Sigmoid colon (tissue), 7 donors: ENCODE data around the gene OR4N5. TPM values are rescaled to one million over a fixed set of nuclear protein-coding genes. Genes with fewer than 3 reads are reported as not detected.

Experiments used
- DNase-seq: peaks from one replicate; pipeline ENCODE4 v3.0.0-alpha.2; 2019
- H3K27ac ChIP-seq, 4 donors: fragments of 200-600 bp; sonication (generic); one replicate each; pipeline ENCODE4 v1.5.1; 2016 to 2019; ENCODE audit warnings: mild to moderate bottlenecking in 1 of 4
- H3K27me3 ChIP-seq, 3 donors: fragments of 200-600 bp; sonication (generic); one replicate each; pipeline ENCODE4 v1.5.1; 2019; ENCODE audit warnings: mild to moderate bottlenecking in 1 of 3
- H3K36me3 ChIP-seq, 4 donors: fragments of 200-600 bp; sonication (generic); one replicate each; pipeline ENCODE4 v1.5.1; 2016 to 2019
- H3K4me1 ChIP-seq, 4 donors: fragments of 200-600 bp; sonication (generic); one replicate each; pipeline ENCODE4 v1.5.1; 2017 to 2019
- H3K4me3 ChIP-seq, 4 donors: fragments of 200-600 bp; sonication (generic); one replicate each; pipeline ENCODE4 v1.5.1; 2017 to 2019; ENCODE audit warnings: mild to moderate bottlenecking in 2 of 4, moderate library complexity in 1 of 4
- H3K9me3 ChIP-seq, 4 donors: fragments of 200-600 bp in 3 of 4; sonication (generic) in 3 of 4; one replicate each; pipeline versions ENCODE4 v1.5.1 to v1.6.1; 2013 to 2019
- CTCF ChIP-seq, 4 experiments: fragments of 450-650 bp in 3 of 4; fragments of 200-600 bp in 1 of 4; IDR thresholded peaks; one replicate each; pipeline ENCODE4 v1.5.1; 2016 to 2019; ENCODE audit warnings: antibody characterized with exemption in 4 of 4, mild to moderate bottlenecking in 3 of 4, moderate library complexity in 2 of 4
- EP300 ChIP-seq, 4 donors: sonication (generic); formaldehyde crosslinking; IDR thresholded peaks; one replicate each; pipeline ENCODE4 v1.6.1; 2017; ENCODE audit warnings: antibody characterized with exemption in 4 of 4
- POLR2A ChIP-seq, 2 donors: fragments of 450-650 bp; IDR thresholded peaks; one replicate each; pipeline ENCODE4 v1.6.1; 2016; ENCODE audit warnings: antibody characterized with exemption in 2 of 2, mild to moderate bottlenecking in 2 of 2, moderate library complexity in 2 of 2
- POLR2AphosphoS5 ChIP-seq, 4 donors: sonication (generic); formaldehyde crosslinking; IDR thresholded peaks; one replicate each; pipeline ENCODE4 v1.6.1; 2017; ENCODE audit warnings: antibody characterized with exemption in 4 of 4
- WGBS, 2 donors: extraction: QIAGEN DNeasy Blood & Tissue Kit; methylation state at CpG; one replicate each; pipeline ENCODE4 v1.1.7; 2013; 5-methylcytosine and 5-hydroxymethylcytosine counted together
- intact Hi-C: fragments of 100-400 bp; cut with DNase I; formaldehyde crosslinking; loops from one replicate; pipeline ENCODE4 v1.15.1; 2023
- polyA plus RNA-seq, 3 donors: library from polyadenylated mRNA; stranded (reverse); fragments of 200-250 nt; gene quantifications; one replicate each; pipeline ENCODE4 v1.2.3, GENCODE V29; 2013
- total RNA-seq, 4 donors: library from RNA; depleted of rRNA; stranded (reverse); fragments of >200 nt; gene quantifications; one replicate each; pipeline ENCODE4 v1.1.0, GENCODE V29; 2016
- donor health status: healthy with polysubstance abuse.
- donor health status: Bipolar disorder and iron deficiency.
- donor health status: healthy.

The OR4N5 gene
- total and polyA plus RNA-seq, 7 donors, result not detected

DNA sequence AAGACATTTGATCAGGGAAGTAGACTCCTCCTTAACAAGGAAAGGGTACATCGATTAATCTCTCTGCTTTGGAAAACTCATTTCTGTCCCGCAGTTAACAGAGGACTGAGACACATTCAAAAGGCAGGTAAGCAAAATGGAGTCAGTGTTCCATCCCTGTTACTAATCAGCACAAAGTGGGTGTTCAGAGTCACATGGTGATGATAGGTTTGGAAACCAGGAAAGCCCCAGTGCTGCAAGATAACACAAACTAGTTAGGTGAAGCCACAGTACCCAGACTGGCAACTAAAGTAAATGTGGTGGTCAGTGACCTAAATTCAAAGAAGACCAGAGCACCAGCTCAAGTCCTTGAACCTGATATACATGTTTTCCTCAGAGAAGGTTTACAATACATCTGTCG is 26.3 kb upstream of the OR4N5 start:
- 74 to 79% methylated on average over 3 of the region's 3 CpGs for WGBS, 2 donors
- intact Hi-C loops, result no loop called here

DNA sequence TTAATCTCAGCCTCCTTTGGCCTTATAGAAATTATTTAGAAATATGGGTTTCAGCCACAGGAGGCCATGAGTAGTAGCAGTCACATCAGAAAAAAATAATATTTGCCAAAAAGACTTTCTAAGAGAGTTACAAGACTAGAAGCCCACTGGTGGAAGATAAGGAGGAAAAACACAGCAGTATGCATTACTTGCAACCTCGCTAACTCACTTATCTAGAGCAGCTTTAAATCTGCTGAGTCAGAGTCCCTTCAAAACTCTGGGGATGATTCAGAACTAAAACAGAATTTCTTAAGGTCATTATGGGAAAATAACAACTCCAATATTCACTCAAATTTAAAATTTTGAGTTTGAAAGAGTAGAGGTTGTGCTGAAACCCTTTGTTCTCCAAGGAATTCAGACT is 21.9 kb upstream of the OR4N5 start:
- Histone ChIP-seq H3K9me3 (peaks cover 0 to 5% (median 1%) of the 10 kb centered on the region in 4 donors), H3K36me3 (no peaks in the 10 kb centered on the region), H3K4me1 (no peaks in the 10 kb centered on the region), H3K4me3 (no peak overlapping the region), H3K27me3 (no peaks in the 10 kb centered on the region), H3K27ac (no peak overlapping the region)
- TF ChIP-seq POLR2A (IDR thresholded peaks at IDR 0.05) (no peak), CTCF (IDR thresholded peaks at IDR 0.05) (no peak), EP300 (IDR thresholded peaks at IDR 0.05) (no peak), POLR2AphosphoS5 (IDR thresholded peaks at IDR 0.05) (no peak)
- intact Hi-C loops, result no loop called here
- WGBS, 2 donors, result 54 to 56% methylated on average over 1 of the region's 1 CpG
- DNase-seq, result no peak

More for the DNA sequence above, 26.3 kb upstream of the OR4N5 start:
- DNase-seq, result no peak
- H3K36me3 ChIP-seq, result no peaks in the 10 kb centered on the region
- H3K4me1 ChIP-seq, result no peaks in the 10 kb centered on the region
- H3K4me3 ChIP-seq, result no peak overlapping the region
- H3K9me3 ChIP-seq, result peaks cover 0 to 2% (median 0%) of the 10 kb centered on the region in 4 donors
- no peaks in the 10 kb centered on the region for H3K27me3 ChIP-seq
- no peak for TF ChIP-seq POLR2AphosphoS5 (IDR thresholded peaks at IDR 0.05)
- TF ChIP-seq POLR2A (IDR thresholded peaks at IDR 0.05), result no peak
- TF ChIP-seq EP300 (IDR thresholded peaks at IDR 0.05), result no peak
- no peak for TF ChIP-seq CTCF (IDR thresholded peaks at IDR 0.05)
- H3K27ac ChIP-seq, result no peak overlapping the region

GRCh38 chr14:20118795-20119194 is 19.8 kb upstream of the OR4N5 start:
- H3K27ac ChIP-seq, result no peak overlapping the region
- no peaks in the 10 kb centered on the region for H3K4me1 ChIP-seq
- intact Hi-C loops, result no loop called here
- WGBS, 2 donors, result 81% methylated on average over 5 of the region's 5 CpGs
- DNase-seq, result no peak
- no peaks in the 10 kb centered on the region for H3K27me3 ChIP-seq
- no peak for TF ChIP-seq POLR2A (IDR thresholded peaks at IDR 0.05)
- no peak for TF ChIP-seq POLR2AphosphoS5 (IDR thresholded peaks at IDR 0.05)
- no peak overlapping the region for H3K4me3 ChIP-seq
- no peaks in the 10 kb centered on the region for H3K36me3 ChIP-seq
- H3K9me3 ChIP-seq, result peaks cover 0 to 5% (median 1%) of the 10 kb centered on the region in 4 donors

DNA sequence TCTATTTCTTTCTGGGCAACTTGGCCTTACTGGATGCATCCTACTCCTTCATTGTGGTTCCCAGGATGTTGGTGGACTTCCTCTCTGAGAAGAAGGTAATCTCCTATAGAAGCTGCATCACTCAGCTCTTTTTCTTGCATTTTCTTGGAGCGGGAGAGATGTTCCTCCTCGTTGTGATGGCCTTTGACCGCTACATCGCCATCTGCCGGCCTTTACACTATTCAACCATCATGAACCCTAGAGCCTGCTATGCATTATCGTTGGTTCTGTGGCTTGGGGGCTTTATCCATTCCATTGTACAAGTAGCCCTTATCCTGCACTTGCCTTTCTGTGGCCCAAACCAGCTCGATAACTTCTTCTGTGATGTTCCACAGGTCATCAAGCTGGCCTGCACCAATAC is 5.3 kb downstream of the OR4N5 start:
- no peak overlapping the region for H3K27ac ChIP-seq
- no peaks in the 10 kb centered on the region for H3K27me3 ChIP-seq
- H3K4me3 ChIP-seq, result no peak overlapping the region
- no peak for DNase-seq
- intact Hi-C loops, result no loop called here
- TF ChIP-seq CTCF (IDR thresholded peaks at IDR 0.05), result no peak
- TF ChIP-seq EP300 (IDR thresholded peaks at IDR 0.05), result no peak
- no peak for TF ChIP-seq POLR2AphosphoS5 (IDR thresholded peaks at IDR 0.05)
- no peak for TF ChIP-seq POLR2A (IDR thresholded peaks at IDR 0.05)
- no peaks in the 10 kb centered on the region for H3K36me3 ChIP-seq
- 37 to 38% methylated on average over 7 of the region's 7 CpGs for WGBS, 2 donors
- no peaks in the 10 kb centered on the region for H3K9me3 ChIP-seq
- no peaks in the 10 kb centered on the region for H3K4me1 ChIP-seq

DNA sequence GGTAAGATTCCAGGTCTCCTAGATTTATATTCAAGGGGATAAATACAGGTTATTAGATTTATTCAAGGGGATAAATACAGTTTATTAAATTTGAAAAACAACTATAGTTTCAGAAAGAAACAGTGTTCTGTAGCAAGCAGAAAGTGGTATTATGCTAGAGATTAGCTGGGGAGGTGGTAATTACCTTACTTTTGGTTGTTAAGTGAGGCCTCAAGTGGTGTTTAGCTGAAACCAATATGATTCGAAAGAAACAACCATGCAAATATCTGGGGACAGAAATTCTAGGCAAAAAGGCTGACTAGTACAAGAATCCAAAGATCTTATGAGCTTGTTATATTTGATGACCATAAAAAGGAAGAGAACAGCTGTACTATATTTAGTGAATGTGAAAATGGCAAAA is 6.2 kb downstream of the OR4N5 start:
- 58 to 64% methylated on average over 1 of the region's 1 CpG for WGBS, 2 donors

More for the DNA sequence above, 6.2 kb downstream of the OR4N5 start:
- no peak for DNase-seq
- Histone ChIP-seq H3K36me3 (no peaks in the 10 kb centered on the region), H3K4me1 (no peaks in the 10 kb centered on the region), H3K27me3 (no peaks in the 10 kb centered on the region), H3K27ac (no peak overlapping the region), H3K4me3 (no peak overlapping the region), H3K9me3 (peaks cover 0 to 3% (median 0%) of the 10 kb centered on the region in 4 donors)
- TF ChIP-seq POLR2AphosphoS5 (IDR thresholded peaks at IDR 0.05) (no peak), POLR2A (IDR thresholded peaks at IDR 0.05) (no peak), CTCF (IDR thresholded peaks at IDR 0.05) (no peak), EP300 (IDR thresholded peaks at IDR 0.05) (no peak)
- intact Hi-C loops, result no loop called here
